HG03175 (cell line): ENCODE results near the gene IL34.

Source experiments
- ATAC-seq: cut with Tn5 transposase; IDR thresholded peaks from one replicate; pipeline ENCODE4 v1.9.1; 2021; ENCODE audit warnings: mild to moderate bottlenecking, moderate library complexity; ENCODE audit not compliant: unreplicated experiment

IL34 gene

GRCh38 chr16:70700101-70701020, 54.0 kb downstream of the IL34 start:
- ATAC-seq, result no peak

- no peak for ATAC-seq
These were observed 54.7 kb downstream of the IL34 start for GRCh38 chr16:70701036-70701435.

- no peak for ATAC-seq
These were observed 55.2 kb downstream of the IL34 start for GRCh38 chr16:70701596-70701995.

DNA sequence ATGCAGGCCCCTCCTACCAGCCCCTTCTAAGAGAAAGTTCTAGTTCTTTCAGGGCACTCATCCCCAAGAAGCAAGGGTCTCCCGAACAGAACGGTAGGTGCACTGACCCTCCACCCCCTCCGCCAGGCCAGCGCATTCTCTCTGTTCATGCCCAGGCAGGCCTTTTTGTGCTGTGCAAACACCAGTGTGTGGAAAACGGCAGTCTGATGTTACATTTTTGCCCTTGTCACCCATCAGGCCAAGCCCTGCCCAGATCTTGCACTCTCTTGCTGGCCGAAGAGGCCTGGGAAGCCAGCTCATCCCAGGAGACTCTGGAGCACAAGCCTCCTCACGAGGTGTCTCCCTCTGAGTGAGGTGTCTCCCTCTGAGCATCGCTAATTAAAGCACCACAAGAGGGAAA, 55.6 kb downstream of the IL34 start:
- ATAC-seq, result no peak

GRCh38 chr16:70702624-70703023, 56.3 kb downstream of the IL34 start:
- no peak for ATAC-seq

GRCh38 chr16:70703041-70703834, 56.9 kb downstream of the IL34 start:
- no peak for ATAC-seq

DNA sequence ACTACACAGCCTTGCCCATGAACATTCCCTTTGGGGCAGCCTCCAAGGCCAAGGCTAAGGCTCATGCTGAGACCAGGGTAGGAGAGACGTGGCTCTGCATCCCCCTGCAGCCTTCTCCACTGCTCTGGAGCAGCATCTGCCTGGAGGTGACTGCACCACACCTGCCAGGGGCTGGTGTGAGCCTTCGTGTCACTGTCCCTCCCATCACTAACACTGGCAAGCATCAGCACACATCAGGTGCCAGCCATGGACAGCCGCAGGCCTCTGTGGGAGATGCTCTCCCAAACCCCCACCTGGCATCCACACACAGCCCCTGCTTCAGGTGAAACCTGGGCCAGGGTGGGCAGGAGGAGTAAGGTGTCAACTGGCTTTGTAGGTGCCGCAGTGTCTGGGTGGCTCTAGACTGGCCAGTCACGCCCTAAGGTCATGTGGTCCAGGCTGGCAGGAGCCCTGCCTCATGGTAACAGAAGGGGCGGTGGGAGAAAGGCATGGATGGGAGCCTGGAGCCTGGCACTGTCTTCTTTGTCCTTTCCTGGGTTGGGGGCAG, 57.5 kb downstream of the IL34 start:
- ATAC-seq, result no peak

GRCh38 chr16:70704586-70704985, 58.2 kb downstream of the IL34 start:
- no peak for ATAC-seq

GRCh38 chr16:70705056-70705455, 58.7 kb downstream of the IL34 start:
- ATAC-seq, result no peak

DNA sequence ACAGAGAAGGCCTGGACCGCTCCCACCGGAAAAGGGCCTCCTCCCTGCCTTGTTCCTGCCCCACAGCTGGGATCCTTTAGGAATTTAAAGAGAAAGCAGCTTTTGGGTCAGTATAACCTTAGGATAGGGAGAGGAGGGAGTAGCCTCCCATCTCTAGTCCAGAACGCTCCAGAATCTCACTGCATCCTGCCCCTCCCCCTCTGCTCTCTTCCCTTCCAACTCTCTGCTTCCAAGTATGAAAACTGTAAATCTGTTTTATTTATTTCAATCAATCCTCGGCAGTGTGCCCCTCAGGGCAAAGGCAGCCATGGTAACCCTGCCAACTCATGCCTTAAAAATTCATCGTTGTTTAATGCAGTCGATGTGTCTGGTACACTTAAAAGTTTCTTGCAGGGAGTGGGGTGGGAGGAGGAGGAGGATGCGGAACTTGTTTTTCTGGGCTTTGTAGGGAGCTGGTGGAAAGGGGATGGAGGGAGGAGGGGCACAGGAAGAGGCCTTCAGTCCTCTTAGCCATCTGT, 60.6 kb downstream of the IL34 start:
- ATAC-seq, result no peak

GRCh38 chr16:70708366-70709246, 62.2 kb downstream of the IL34 start:
- ATAC-seq, result no peak

- ATAC-seq, result no peak
These were observed 63.1 kb downstream of the IL34 start for GRCh38 chr16:70709457-70709856.

- no peak for ATAC-seq
These were observed 63.6 kb downstream of the IL34 start for GRCh38 chr16:70709942-70710341.
